ENCODE results near the gene GIPC3. TPM values are rescaled to one million over a fixed set of nuclear protein-coding genes. Genes with fewer than 3 reads are reported as not detected.

The GIPC3 gene
- total RNA-seq, 3 donors from 2014 or later (not counting 1 experiment from before 2014, with no cell fraction given): 0.28 to 0.66 (median 0.56) TPM

DNA sequence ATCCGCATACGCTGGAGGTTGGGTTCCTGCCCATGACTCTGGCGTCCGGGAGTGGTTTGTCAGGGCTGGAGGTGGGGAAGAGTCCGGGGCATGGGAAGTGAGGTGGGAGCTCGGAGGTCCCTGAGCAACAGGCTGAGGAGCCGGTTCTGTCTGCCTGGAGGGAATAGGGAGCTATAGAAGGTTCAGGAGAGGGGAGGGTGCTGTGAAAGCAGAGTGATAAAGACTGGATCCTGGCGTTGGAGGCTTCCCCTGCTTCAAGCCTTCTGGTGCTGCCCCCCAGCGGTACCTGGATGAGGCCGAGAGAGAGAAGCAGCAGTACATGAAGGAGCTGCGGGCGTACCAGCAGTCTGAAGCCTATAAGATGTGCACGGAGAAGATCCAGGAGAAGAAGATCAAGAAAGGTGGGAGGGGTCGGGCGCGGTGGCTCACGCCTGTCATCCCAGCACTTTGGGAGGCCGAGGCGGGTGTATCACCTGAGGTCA lies 10.0 kb upstream of the GIPC3 start:
- Histone ChIP-seq H3K36me3 (ENCODE audit: control insufficient read depth, insufficient read depth, low read length) (no peaks in the 10 kb centered on the region), H3K27me3 (ENCODE audit: control insufficient read depth, insufficient read depth, low read length) (no peaks in the 10 kb centered on the region), H3K4me3 (ENCODE audit: low read length) (no peak overlapping the region), H3K9me3 (ENCODE audit: control insufficient read depth, insufficient read depth, low read length) (no peaks in the 10 kb centered on the region), H3K4me1 (ENCODE audit: control insufficient read depth, insufficient read depth, low read length) (peaks cover 26% of the 10 kb centered on the region), H3K27ac (ENCODE audit: low read length) (no peak overlapping the region)
- intact Hi-C loops (cut with micrococcal nuclease): no loop called here
- H3K27me3 Mint-ChIP-seq (ENCODE audit: low read depth in 2 of 2): no peaks in the 10 kb centered on the region
- no peak for TF ChIP-seq CTCF (IDR thresholded peaks at IDR 0.05)
- peak overlapping the region; percentile 40 for H3K4me3 Mint-ChIP-seq
- 97% methylated on average over 17 of the region's 19 CpGs for WGBS (ENCODE audit: insufficient coverage)
- no peak overlapping the region for H3K27ac Mint-ChIP-seq
- ATAC-seq (no peak), DNase-seq (peak in 1 of 2 donors; percentile 46)
- no peaks in the 10 kb centered on the region for H3K36me3 Mint-ChIP-seq
- H3K9me3 Mint-ChIP-seq: no peaks in the 10 kb centered on the region
- peaks cover 7 to 25% of the 10 kb centered on the region in 2 donors for H3K4me1 Mint-ChIP-seq

GRCh38 chr19:3575949-3576673 lies 9.2 kb upstream of the GIPC3 start:
- H3K27ac ChIP-seq (ENCODE audit: low read length): no peak overlapping the region
- no peak overlapping the region for H3K27ac Mint-ChIP-seq
- intact Hi-C loops (cut with micrococcal nuclease): no loop called here
- H3K27me3 ChIP-seq (ENCODE audit: control insufficient read depth, insufficient read depth, low read length): no peaks in the 10 kb centered on the region
- H3K9me3 Mint-ChIP-seq: no peaks in the 10 kb centered on the region
- H3K36me3 Mint-ChIP-seq: no peaks in the 10 kb centered on the region
- peaks cover 26% of the 10 kb centered on the region for H3K4me1 ChIP-seq (ENCODE audit: control insufficient read depth, insufficient read depth, low read length)
- no peak for TF ChIP-seq CTCF (IDR thresholded peaks at IDR 0.05)
- WGBS (ENCODE audit: insufficient coverage): 92% methylated on average over 29 of the region's 29 CpGs
- no peaks in the 10 kb centered on the region for H3K27me3 Mint-ChIP-seq (ENCODE audit: low read depth in 2 of 2)
- H3K36me3 ChIP-seq (ENCODE audit: control insufficient read depth, insufficient read depth, low read length): no peaks in the 10 kb centered on the region
- H3K9me3 ChIP-seq (ENCODE audit: control insufficient read depth, insufficient read depth, low read length): no peaks in the 10 kb centered on the region
- peaks cover 7 to 25% of the 10 kb centered on the region in 2 donors for H3K4me1 Mint-ChIP-seq
- H3K4me3 Mint-ChIP-seq: no peak overlapping the region
- no peak for DNase-seq
- ATAC-seq: no peak
- no peak overlapping the region for H3K4me3 ChIP-seq (ENCODE audit: low read length)

DNA sequence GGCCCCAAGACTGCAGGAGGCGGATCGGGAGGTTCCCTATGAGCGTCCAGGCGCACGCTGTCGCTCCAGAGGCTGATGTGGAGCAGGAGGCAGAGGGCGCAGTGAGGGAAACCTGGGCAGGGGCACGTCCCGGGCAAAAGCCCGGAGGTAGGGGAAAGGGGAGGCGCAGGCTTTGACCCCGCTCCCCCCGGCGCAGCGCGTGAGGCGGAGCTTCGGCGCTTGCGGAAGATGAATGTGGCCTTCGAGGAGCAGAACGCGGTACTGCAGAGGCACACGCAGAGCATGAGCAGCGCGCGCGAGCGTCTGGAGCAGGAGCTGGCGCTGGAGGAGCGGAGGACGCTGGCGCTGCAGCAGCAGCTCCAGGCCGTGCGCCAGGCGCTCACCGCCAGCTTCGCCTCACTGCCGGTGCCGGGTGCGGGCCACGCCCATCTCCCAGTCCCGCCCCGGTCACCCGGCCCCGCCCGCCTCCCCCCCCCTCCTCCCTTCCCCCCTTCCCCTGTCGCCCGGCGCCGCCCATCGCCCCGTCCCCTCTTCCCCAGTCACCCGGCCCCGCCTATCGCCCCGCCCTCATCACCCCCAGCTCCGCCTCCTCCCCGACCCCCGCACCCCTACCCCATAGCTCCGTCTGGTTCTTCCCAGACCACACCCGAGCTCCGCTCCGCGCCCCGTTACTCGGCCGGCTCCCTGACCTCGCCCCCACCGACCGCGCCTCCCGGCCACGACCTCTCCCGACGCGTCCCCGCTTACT lies 8.4 kb upstream of the GIPC3 start:
- Histone ChIP-seq H3K4me3 (ENCODE audit: low read length) (no peak overlapping the region), H3K27me3 (ENCODE audit: control insufficient read depth, insufficient read depth, low read length) (no peaks in the 10 kb centered on the region), H3K9me3 (ENCODE audit: control insufficient read depth, insufficient read depth, low read length) (no peaks in the 10 kb centered on the region), H3K27ac (ENCODE audit: low read length) (no peak overlapping the region), H3K4me1 (ENCODE audit: control insufficient read depth, insufficient read depth, low read length) (peaks cover 22% of the 10 kb centered on the region), H3K36me3 (ENCODE audit: control insufficient read depth, insufficient read depth, low read length) (no peaks in the 10 kb centered on the region)
- no peaks in the 10 kb centered on the region for H3K36me3 Mint-ChIP-seq
- H3K9me3 Mint-ChIP-seq: no peaks in the 10 kb centered on the region
- no peak overlapping the region for H3K4me3 Mint-ChIP-seq
- TF ChIP-seq CTCF (IDR thresholded peaks at IDR 0.05): no peak
- no peaks in the 10 kb centered on the region for H3K27me3 Mint-ChIP-seq (ENCODE audit: low read depth in 2 of 2)
- intact Hi-C loops (cut with micrococcal nuclease): no loop called here
- DNase-seq (no peak), ATAC-seq (no peak)
- peaks cover 7 to 19% of the 10 kb centered on the region in 2 donors for H3K4me1 Mint-ChIP-seq
- no peak overlapping the region for H3K27ac Mint-ChIP-seq
- WGBS (ENCODE audit: insufficient coverage): 87% methylated on average over 61 of the region's 78 CpGs
